Measurements from ENCODE around the gene LENEP. TPM values are rescaled to one million over a fixed set of nuclear protein-coding genes. Genes with fewer than 3 reads are reported as not detected.
A peak's percentile ranks its signal among the peaks of the same experiment; 100 is the strongest.

Gene LENEP
- total RNA-seq, 1 donor from 2014 or later, result not detected

DNA sequence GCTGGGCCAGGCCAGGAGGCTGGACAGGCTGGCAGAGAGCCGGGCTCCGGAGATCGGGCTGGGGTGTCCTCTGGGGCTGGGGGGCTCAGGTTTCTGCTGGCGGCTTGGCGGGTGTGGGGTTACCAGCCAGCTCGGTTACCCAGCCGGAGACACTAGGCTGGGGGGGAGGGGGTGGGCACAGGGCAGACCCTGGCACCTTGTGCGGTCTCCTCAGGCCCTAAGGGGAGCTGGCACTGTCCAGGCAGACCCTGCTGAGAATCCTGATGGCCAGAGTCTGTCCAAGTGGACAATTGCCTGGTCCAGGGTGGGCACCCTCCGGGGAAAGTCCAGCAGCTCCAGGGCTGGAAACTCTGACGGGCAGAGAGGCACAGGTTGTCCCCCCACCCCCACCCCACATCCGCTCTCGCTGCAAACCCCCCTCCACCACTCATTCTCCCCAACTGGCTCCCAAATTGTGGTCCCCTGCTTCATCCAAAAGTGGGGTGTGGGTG, 15.9 kb downstream of the LENEP start:
- Histone ChIP-seq H3K27ac (peak overlapping the region; percentile 76), H3K36me3 (peaks cover 9% of the 10 kb centered on the region), H3K9me3 (no peaks in the 10 kb centered on the region), H3K27me3 (ENCODE audit: low read depth) (no peaks in the 10 kb centered on the region), H3K4me3 (peak overlapping the region; percentile 49), H3K4me1 (peaks cover 97% of the 10 kb centered on the region)
- DNase-seq (no peak), ATAC-seq (no peak)
- intact Hi-C loops (cut with DNase I), result no loop called here
- TF ChIP-seq CTCF (IDR thresholded peaks at IDR 0.05), result no peak

DNA sequence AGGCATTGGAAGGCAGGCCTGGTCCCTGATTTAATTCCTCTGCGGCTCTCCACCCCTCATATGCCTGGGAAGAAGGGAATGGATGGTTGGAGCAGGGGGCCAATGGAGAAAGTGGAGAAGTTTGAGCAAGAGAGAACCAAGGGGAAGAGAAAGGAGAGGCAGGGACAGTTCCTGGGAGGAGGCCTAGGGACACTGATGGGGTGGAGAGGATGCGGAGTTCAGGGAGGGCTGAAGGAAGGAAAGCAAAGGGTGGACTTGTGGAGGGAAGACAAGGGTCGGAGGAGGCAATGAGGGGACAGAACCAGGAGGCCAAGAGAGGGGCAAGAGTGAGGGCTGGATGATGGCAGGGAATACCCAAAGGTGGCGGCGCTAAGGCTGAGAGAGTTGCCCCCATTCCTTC, 16.4 kb downstream of the LENEP start:
- Histone ChIP-seq H3K36me3 (peaks cover 13% of the 10 kb centered on the region), H3K27me3 (ENCODE audit: low read depth) (no peaks in the 10 kb centered on the region), H3K9me3 (no peaks in the 10 kb centered on the region), H3K4me1 (peaks cover 93% of the 10 kb centered on the region), H3K27ac (peak overlapping the region; percentile 76), H3K4me3 (peak overlapping the region; percentile 49)
- no peak for DNase-seq
- no peak for ATAC-seq
- intact Hi-C loops (cut with DNase I), result no loop called here
- TF ChIP-seq CTCF (IDR thresholded peaks at IDR 0.05), result no peak

GRCh38 chr1:155010211-155010918, 17.0 kb downstream of the LENEP start:
- ATAC-seq (no peak), DNase-seq (no peak)
- Histone ChIP-seq H3K4me1 (peaks cover 89% of the 10 kb centered on the region), H3K36me3 (peaks cover 20% of the 10 kb centered on the region), H3K4me3 (peak overlapping the region; percentile 49), H3K27me3 (ENCODE audit: low read depth) (no peaks in the 10 kb centered on the region), H3K27ac (peak overlapping the region; percentile 76), H3K9me3 (no peaks in the 10 kb centered on the region)
- no peak for TF ChIP-seq CTCF (IDR thresholded peaks at IDR 0.05)
- intact Hi-C loops (cut with DNase I), result no loop called here

DNA sequence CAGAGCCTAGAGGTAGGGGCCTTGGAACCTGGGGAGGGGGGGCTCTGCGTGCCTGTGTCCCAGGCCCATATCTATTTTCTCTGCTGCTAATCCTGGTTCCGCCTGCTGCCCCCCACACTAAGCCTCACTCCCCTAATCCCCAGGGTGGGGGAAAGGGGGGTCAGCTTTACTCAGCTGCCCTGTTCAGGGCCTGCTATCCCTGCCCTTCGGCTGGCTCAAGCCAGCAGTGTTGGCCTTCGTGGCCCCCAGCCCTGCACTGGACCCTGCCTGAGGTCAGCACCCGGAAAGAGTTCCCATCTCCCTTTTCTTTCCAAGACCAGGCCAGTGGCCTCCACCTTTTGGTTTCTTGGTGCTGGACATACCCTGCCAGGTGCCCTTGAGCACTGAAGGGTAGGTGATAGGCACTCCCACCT, 17.6 kb downstream of the LENEP start:
- intact Hi-C loops (cut with DNase I), result no loop called here
- no peaks in the 10 kb centered on the region for H3K27me3 ChIP-seq (ENCODE audit: low read depth)
- ATAC-seq (no peak), DNase-seq (no peak)
- no peaks in the 10 kb centered on the region for H3K9me3 ChIP-seq
- TF ChIP-seq CTCF (IDR thresholded peaks at IDR 0.05), result no peak
- H3K4me1 ChIP-seq, result peaks cover 89% of the 10 kb centered on the region
- H3K36me3 ChIP-seq, result peaks cover 26% of the 10 kb centered on the region
- peak overlapping the region; percentile 76 for H3K27ac ChIP-seq
- peak overlapping the region; percentile 49 for H3K4me3 ChIP-seq

- no peaks in the 10 kb centered on the region for H3K27me3 ChIP-seq (ENCODE audit: low read depth)
- no peak for TF ChIP-seq CTCF (IDR thresholded peaks at IDR 0.05)
- peaks cover 89% of the 10 kb centered on the region for H3K4me1 ChIP-seq
- H3K36me3 ChIP-seq, result peaks cover 31% of the 10 kb centered on the region
- no peak overlapping the region for H3K4me3 ChIP-seq
- no peak for DNase-seq
- no peaks in the 10 kb centered on the region for H3K9me3 ChIP-seq
- H3K27ac ChIP-seq, result peak overlapping the region; percentile 76
- intact Hi-C loops (cut with DNase I), result no loop called here
- no peak for ATAC-seq
Measured at GRCh38 chr1:155011437-155012025, 18.1 kb downstream of the LENEP start.

Data from lower lobe of right lung (tissue), 2 donors.